ENCODE results near the gene BLOC1S6.

DNA sequence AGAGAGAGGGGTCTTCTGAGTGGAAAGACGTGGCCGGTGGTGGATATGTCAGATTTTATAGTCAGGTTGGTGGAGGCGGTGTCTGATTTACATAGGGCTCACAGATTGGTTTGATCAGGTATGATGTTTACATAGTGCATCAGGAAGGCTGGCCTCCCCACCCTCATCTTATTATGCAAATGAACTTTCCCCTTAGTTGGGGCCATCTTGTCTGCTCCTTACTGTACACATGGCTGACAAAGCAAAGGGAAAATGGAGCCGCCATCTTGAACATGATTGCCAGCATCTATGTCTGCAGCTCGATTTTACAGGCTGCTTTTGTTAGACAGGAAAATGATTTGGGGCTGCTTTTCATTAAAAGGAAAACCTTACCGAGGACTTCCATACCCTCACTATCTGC lies 67.6 kb downstream of the BLOC1S6 start:
- no peak for TF ChIP-seq EP300 (conservative IDR thresholded peaks at IDR 0.05; ENCODE audit: poor library complexity, severe bottlenecking)
- TF ChIP-seq MXI1 (conservative IDR thresholded peaks at IDR 0.05; ENCODE audit: poor library complexity, severe bottlenecking): no peak
- TF ChIP-seq, protein P1, sequence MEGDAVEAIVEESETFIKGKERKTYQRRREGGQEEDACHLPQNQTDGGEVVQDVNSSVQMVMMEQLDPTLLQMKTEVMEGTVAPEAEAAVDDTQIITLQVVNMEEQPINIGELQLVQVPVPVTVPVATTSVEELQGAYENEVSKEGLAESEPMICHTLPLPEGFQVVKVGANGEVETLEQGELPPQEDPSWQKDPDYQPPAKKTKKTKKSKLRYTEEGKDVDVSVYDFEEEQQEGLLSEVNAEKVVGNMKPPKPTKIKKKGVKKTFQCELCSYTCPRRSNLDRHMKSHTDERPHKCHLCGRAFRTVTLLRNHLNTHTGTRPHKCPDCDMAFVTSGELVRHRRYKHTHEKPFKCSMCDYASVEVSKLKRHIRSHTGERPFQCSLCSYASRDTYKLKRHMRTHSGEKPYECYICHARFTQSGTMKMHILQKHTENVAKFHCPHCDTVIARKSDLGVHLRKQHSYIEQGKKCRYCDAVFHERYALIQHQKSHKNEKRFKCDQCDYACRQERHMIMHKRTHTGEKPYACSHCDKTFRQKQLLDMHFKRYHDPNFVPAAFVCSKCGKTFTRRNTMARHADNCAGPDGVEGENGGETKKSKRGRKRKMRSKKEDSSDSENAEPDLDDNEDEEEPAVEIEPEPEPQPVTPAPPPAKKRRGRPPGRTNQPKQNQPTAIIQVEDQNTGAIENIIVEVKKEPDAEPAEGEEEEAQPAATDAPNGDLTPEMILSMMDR (IDR thresholded peaks at IDR 0.05; ENCODE audit: poor library complexity, severe bottlenecking): no peak
- no peak for TF ChIP-seq EZH2 (IDR thresholded peaks at IDR 0.05; ENCODE audit: borderline replicate concordance, insufficient read depth, low read length, poor library complexity, severe bottlenecking)
- TF ChIP-seq RAD21 (conservative IDR thresholded peaks at IDR 0.05): no peak
- TF ChIP-seq, protein P2, sequence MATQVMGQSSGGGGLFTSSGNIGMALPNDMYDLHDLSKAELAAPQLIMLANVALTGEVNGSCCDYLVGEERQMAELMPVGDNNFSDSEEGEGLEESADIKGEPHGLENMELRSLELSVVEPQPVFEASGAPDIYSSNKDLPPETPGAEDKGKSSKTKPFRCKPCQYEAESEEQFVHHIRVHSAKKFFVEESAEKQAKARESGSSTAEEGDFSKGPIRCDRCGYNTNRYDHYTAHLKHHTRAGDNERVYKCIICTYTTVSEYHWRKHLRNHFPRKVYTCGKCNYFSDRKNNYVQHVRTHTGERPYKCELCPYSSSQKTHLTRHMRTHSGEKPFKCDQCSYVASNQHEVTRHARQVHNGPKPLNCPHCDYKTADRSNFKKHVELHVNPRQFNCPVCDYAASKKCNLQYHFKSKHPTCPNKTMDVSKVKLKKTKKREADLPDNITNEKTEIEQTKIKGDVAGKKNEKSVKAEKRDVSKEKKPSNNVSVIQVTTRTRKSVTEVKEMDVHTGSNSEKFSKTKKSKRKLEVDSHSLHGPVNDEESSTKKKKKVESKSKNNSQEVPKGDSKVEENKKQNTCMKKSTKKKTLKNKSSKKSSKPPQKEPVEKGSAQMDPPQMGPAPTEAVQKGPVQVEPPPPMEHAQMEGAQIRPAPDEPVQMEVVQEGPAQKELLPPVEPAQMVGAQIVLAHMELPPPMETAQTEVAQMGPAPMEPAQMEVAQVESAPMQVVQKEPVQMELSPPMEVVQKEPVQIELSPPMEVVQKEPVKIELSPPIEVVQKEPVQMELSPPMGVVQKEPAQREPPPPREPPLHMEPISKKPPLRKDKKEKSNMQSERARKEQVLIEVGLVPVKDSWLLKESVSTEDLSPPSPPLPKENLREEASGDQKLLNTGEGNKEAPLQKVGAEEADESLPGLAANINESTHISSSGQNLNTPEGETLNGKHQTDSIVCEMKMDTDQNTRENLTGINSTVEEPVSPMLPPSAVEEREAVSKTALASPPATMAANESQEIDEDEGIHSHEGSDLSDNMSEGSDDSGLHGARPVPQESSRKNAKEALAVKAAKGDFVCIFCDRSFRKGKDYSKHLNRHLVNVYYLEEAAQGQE (IDR thresholded peaks at IDR 0.05; ENCODE audit: borderline replicate concordance): no peak
- no peak for TF ChIP-seq TAF1 (IDR thresholded peaks at IDR 0.05; ENCODE audit: low read depth)
- TF ChIP-seq POLR2AphosphoS5 (IDR thresholded peaks at IDR 0.05): no peak
- no peak for TF ChIP-seq SMC3 (conservative IDR thresholded peaks at IDR 0.05; ENCODE audit: poor library complexity)

Measured in neural cell (in vitro differentiated cells).